Measurements from ENCODE around the gene SMARCD3. TPM values are rescaled to one million over a fixed set of nuclear protein-coding genes. Genes with fewer than 3 reads are reported as not detected.

Gene SMARCD3
- total RNA-seq, 1 experiment from 2014 or later = 9.5 TPM

GRCh38 chr7:151272877-151273276 lies 24.4 kb upstream of the SMARCD3 start:
- no peak for DNase-seq (ENCODE audit: low read depth)

- no peak for DNase-seq (ENCODE audit: low read depth)
Measured at GRCh38 chr7:151272405-151272804, 23.9 kb upstream of the SMARCD3 start.

- DNase-seq (ENCODE audit: low read depth) = no peak
Measured at GRCh38 chr7:151271699-151272355, 23.3 kb upstream of the SMARCD3 start.

GRCh38 chr7:151269511-151269910 lies 21.0 kb upstream of the SMARCD3 start:
- DNase-seq (ENCODE audit: low read depth) = no peak

GRCh38 chr7:151265351-151265931 lies 16.9 kb upstream of the SMARCD3 start:
- no peak for DNase-seq (ENCODE audit: low read depth)

GRCh38 chr7:151264615-151265014 lies 16.1 kb upstream of the SMARCD3 start:
- DNase-seq (ENCODE audit: low read depth) = no peak

GRCh38 chr7:151261529-151261928 lies 13.0 kb upstream of the SMARCD3 start:
- no peak for DNase-seq (ENCODE audit: low read depth)

GRCh38 chr7:151260883-151261282 lies 12.4 kb upstream of the SMARCD3 start:
- no peak for DNase-seq (ENCODE audit: low read depth)

- DNase-seq (ENCODE audit: low read depth) = no peak
Measured at GRCh38 chr7:151260471-151260870, 12.0 kb upstream of the SMARCD3 start.

- no peak for DNase-seq (ENCODE audit: low read depth)
Measured at GRCh38 chr7:151257990-151258389, 9.5 kb upstream of the SMARCD3 start.

GRCh38 chr7:151256410-151257045 lies 8.0 kb upstream of the SMARCD3 start:
- no peak for DNase-seq (ENCODE audit: low read depth)

GRCh38 chr7:151255390-151255789 lies 6.9 kb upstream of the SMARCD3 start:
- DNase-seq (ENCODE audit: low read depth) = no peak

- DNase-seq (ENCODE audit: low read depth) = no peak
Measured at GRCh38 chr7:151254851-151255250, 6.4 kb upstream of the SMARCD3 start.

- no peak for DNase-seq (ENCODE audit: low read depth)
Measured at GRCh38 chr7:151254316-151254715, 5.8 kb upstream of the SMARCD3 start.

- no peak for DNase-seq (ENCODE audit: low read depth)
Measured at GRCh38 chr7:151252961-151253711, 4.6 kb upstream of the SMARCD3 start.

- DNase-seq (ENCODE audit: low read depth) = no peak
Measured at GRCh38 chr7:151252561-151252835, 4.0 kb upstream of the SMARCD3 start.

- peak; percentile 43 for DNase-seq (ENCODE audit: low read depth)
Measured at GRCh38 chr7:151251689-151252560, 3.4 kb upstream of the SMARCD3 start.

- DNase-seq (ENCODE audit: low read depth) = no peak
Measured at GRCh38 chr7:151251328-151251688, 2.8 kb upstream of the SMARCD3 start.

GRCh38 chr7:151250181-151251132 lies 2.0 kb upstream of the SMARCD3 start:
- DNase-seq (ENCODE audit: low read depth) = no peak

GRCh38 chr7:151249732-151250072 lies 1.2 kb upstream of the SMARCD3 start:
- DNase-seq (ENCODE audit: low read depth) = no peak
